HEK293 (cell line): ENCODE measurements around the gene PLP2.

Experiments used
- CTCF ChIA-PET: fragments of 350-600 bp; formaldehyde crosslinking; extraction: SDS; loops from one replicate; lab custom pipeline; 2021; ENCODE audit warnings: antibody characterized with exemption; lab: Yijun Ruan, JAX
- POLR2A ChIA-PET: fragments of 300-600 bp; formaldehyde crosslinking; extraction: SDS; loops from one replicate; lab custom pipeline; 2020; ENCODE audit warnings: antibody characterized with exemption, inconsistent platforms; lab: Yijun Ruan, JAX
- H3K27ac ChIP-seq: fragments of 200-500 bp; sonication (Bioruptor generic); 2 replicates; pipeline ENCODE4 v1.5.1; 2014; ENCODE audit warnings: low read depth, low read length, control low read depth, inconsistent platforms; ENCODE audit errors: extremely low read depth
- H3K36me3 ChIP-seq, 2 experiments: fragments of 200-500 bp in 1 of 2; sonication (Bioruptor generic) in 1 of 2; 1 replicate in 1 of 2; 2 replicates in 1 of 2; pipeline ENCODE4 v1.5.1; 2014 to 2017; ENCODE audit warnings: inconsistent platforms in 2 of 2, low read length in 2 of 2; ENCODE audit not compliant: control insufficient read depth in 2 of 2, insufficient read depth in 1 of 2
- H3K4me1 ChIP-seq: fragments of 200-500 bp; sonication (Bioruptor generic); 2 replicates; pipeline ENCODE4 v1.5.1; 2014; ENCODE audit warnings: mild to moderate bottlenecking, low read length, inconsistent platforms; ENCODE audit not compliant: control insufficient read depth, insufficient read depth
- H3K4me3 ChIP-seq: 2 replicates; pipeline ENCODE4 v1.5.1; 2011; ENCODE audit warnings: low read depth, mild to moderate bottlenecking, control low read depth, low read length, moderate library complexity
- H3K9me3 ChIP-seq: fragments of 200-500 bp; sonication (Bioruptor generic); 2 replicates; pipeline ENCODE4 v1.5.1; 2014; ENCODE audit warnings: low read depth, low read length, inconsistent platforms; ENCODE audit not compliant: control insufficient read depth, insufficient read depth
- CTCF ChIP-seq: fragments of 450-650 bp; formaldehyde crosslinking; IDR thresholded peaks from 2 replicates; pipeline ENCODE4 v1.5.1; 2016; ENCODE audit warnings: missing biosample characterization, missing genetic modification characterization
- EGR2 ChIP-seq: fragments of 450-650 bp; formaldehyde crosslinking; IDR thresholded peaks from 2 replicates; pipeline ENCODE4 v1.5.1; 2016; ENCODE audit warnings: low read depth, missing biosample characterization, missing genetic modification characterization
- GLI2 ChIP-seq: fragments of 450-650 bp; formaldehyde crosslinking; IDR thresholded peaks from 2 replicates; pipeline ENCODE4; 2017; ENCODE audit warnings: missing biosample characterization, missing genetic modification characterization, low read depth, borderline replicate concordance
- GLI4 ChIP-seq: fragments of 450-650 bp; formaldehyde crosslinking; IDR thresholded peaks from 2 replicates; pipeline ENCODE4 v1.5.1; 2016; ENCODE audit warnings: missing biosample characterization, missing genetic modification characterization
- GLIS2 ChIP-seq: fragments of 450-650 bp; formaldehyde crosslinking; IDR thresholded peaks from 2 replicates; pipeline ENCODE4 v1.5.1; 2016; ENCODE audit warnings: missing biosample characterization, missing genetic modification characterization
- OSR2 ChIP-seq: fragments of 450-650 bp; formaldehyde crosslinking; IDR thresholded peaks from 2 replicates; pipeline ENCODE4 v1.5.1; 2016; ENCODE audit warnings: missing biosample characterization, missing genetic modification characterization
- SALL2 ChIP-seq: fragments of 450-650 bp; formaldehyde crosslinking; IDR thresholded peaks from 2 replicates; pipeline ENCODE4 v1.5.0; 2017; ENCODE audit warnings: missing biosample characterization, mild to moderate bottlenecking, missing genetic modification characterization, borderline replicate concordance
- SCRT1 ChIP-seq: fragments of 450-650 bp; formaldehyde crosslinking; IDR thresholded peaks from 2 replicates; pipeline ENCODE4 v1.5.1; 2016; ENCODE audit warnings: missing biosample characterization, missing genetic modification characterization, borderline replicate concordance
- SP7 ChIP-seq: fragments of 450-650 bp; formaldehyde crosslinking; IDR thresholded peaks from 2 replicates; pipeline ENCODE4 v1.5.1; 2016; ENCODE audit warnings: missing biosample characterization, missing genetic modification characterization
- ZBTB7A ChIP-seq: fragments of 450-650 bp; formaldehyde crosslinking; IDR thresholded peaks from 2 replicates; pipeline ENCODE4 v1.5.1; 2016; ENCODE audit warnings: low read depth, missing biosample characterization, missing genetic modification characterization
- ZFHX2 ChIP-seq: fragments of 450-650 bp; formaldehyde crosslinking; conservative IDR thresholded peaks from 2 replicates; pipeline ENCODE4 v1.5.1; 2016; ENCODE audit warnings: missing biosample characterization, missing genetic modification characterization
- ZNF112 ChIP-seq: fragments of 450-650 bp; formaldehyde crosslinking; IDR thresholded peaks from 2 replicates; pipeline ENCODE4 v1.5.0; 2017; ENCODE audit warnings: missing biosample characterization, missing genetic modification characterization
- ZNF157 ChIP-seq: fragments of 450-650 bp; formaldehyde crosslinking; IDR thresholded peaks from 2 replicates; pipeline ENCODE4 v1.5.1; 2016; ENCODE audit warnings: missing biosample characterization, missing genetic modification characterization
- ZNF266 ChIP-seq: fragments of 450-650 bp; formaldehyde crosslinking; IDR thresholded peaks from 2 replicates; pipeline ENCODE4 v1.5.1; 2016; ENCODE audit warnings: missing biosample characterization, missing genetic modification characterization, low read depth
- ZNF274 ChIP-seq, 2 experiments: fragments of 200-500 bp in 1 of 2; fragments of 450-650 bp in 1 of 2; sonication (Bioruptor generic) in 1 of 2; formaldehyde crosslinking in 1 of 2; IDR thresholded peaks; 2 replicates each; pipeline versions ENCODE4 v1.5.1 to v1.6.1; 2014 to 2016; ENCODE audit warnings: borderline replicate concordance in 1 of 2, inconsistent platforms in 1 of 2, low read length in 1 of 2, missing biosample characterization in 1 of 2, missing genetic modification characterization in 1 of 2
- ZNF311 ChIP-seq: fragments of 450-650 bp; formaldehyde crosslinking; IDR thresholded peaks from 2 replicates; pipeline ENCODE4 v1.5.1; 2017; ENCODE audit warnings: missing biosample characterization, missing genetic modification characterization, borderline replicate concordance
- ZNF335 ChIP-seq: fragments of 450-650 bp; formaldehyde crosslinking; conservative IDR thresholded peaks from 2 replicates; pipeline ENCODE4 v1.5.1; 2016; ENCODE audit warnings: missing biosample characterization, missing genetic modification characterization
- ZNF658 ChIP-seq: fragments of 450-650 bp; formaldehyde crosslinking; IDR thresholded peaks from 2 replicates; pipeline ENCODE4; 2016; ENCODE audit warnings: missing biosample characterization, missing genetic modification characterization
- ZNF707 ChIP-seq: fragments of 450-650 bp; formaldehyde crosslinking; IDR thresholded peaks from 2 replicates; pipeline ENCODE4 v1.5.1; 2016; ENCODE audit warnings: missing biosample characterization, missing genetic modification characterization
- ZNF76 ChIP-seq: fragments of 450-650 bp; formaldehyde crosslinking; IDR thresholded peaks from 2 replicates; pipeline ENCODE4; 2016; ENCODE audit warnings: low read depth, missing biosample characterization, missing genetic modification characterization, borderline replicate concordance
- ZNF791 ChIP-seq: fragments of 450-650 bp; formaldehyde crosslinking; IDR thresholded peaks from 2 replicates; pipeline ENCODE4 v1.5.1; 2016; ENCODE audit warnings: missing biosample characterization, missing genetic modification characterization
- ZSCAN30 ChIP-seq: fragments of 450-650 bp; IDR thresholded peaks from 2 replicates; pipeline ENCODE4 v1.5.1; 2018; ENCODE audit warnings: missing biosample characterization, mild to moderate bottlenecking, missing genetic modification characterization, moderate library complexity
- TF ChIP-seq, protein P1 (sequence below): fragments of 450-650 bp; formaldehyde crosslinking; IDR thresholded peaks from 2 replicates; pipeline ENCODE4 v1.5.1; 2017; ENCODE audit warnings: missing biosample characterization, missing genetic modification characterization
- TF ChIP-seq, protein P2 (sequence below): fragments of 450-650 bp; formaldehyde crosslinking; conservative IDR thresholded peaks from 2 replicates; pipeline ENCODE4 v1.5.1; 2016; ENCODE audit warnings: low read depth, missing biosample characterization, missing genetic modification characterization

The PLP2 gene

DNA sequence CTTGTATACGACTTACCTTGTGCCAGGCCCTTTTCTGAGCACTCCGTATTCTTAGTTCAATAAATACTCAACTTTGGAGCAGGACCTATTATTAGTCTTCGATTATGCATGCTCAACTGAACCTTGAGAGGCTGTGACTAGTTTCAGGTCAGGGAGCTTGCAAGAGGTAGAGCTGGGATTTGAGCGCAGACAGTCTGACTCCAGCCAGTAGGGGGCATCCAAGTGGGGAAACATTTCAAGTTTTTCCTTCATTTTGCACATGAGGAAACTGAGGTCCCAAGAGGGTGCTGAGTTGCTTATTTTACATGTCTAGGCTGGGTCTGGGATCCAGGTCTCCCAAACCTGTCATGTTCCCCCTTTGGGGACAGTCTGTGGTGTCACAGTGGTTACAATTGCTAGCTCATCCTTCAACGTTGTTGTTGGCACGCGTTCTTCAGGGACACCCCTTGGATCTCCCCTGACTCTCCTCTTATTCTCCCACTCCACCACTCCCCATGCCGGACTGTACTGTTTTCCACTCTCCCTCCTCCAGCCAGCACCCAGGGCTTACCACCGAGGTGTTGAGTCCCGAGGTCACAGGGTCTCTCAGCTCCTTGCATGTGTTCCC lies 21.1 kb downstream of the PLP2 start:
- H3K27ac ChIP-seq: no peak overlapping the region
- no peaks in the 10 kb centered on the region for H3K9me3 ChIP-seq
- no peak overlapping the region for H3K4me3 ChIP-seq
- 0 out of 2 replicates have a peak, but pooled peaks have one; percentile 32 for TF ChIP-seq CTCF (tag by site-specific recombination)
- no peak for TF ChIP-seq EGR2 (tag by site-specific recombination)
- TF ChIP-seq, protein P1, sequence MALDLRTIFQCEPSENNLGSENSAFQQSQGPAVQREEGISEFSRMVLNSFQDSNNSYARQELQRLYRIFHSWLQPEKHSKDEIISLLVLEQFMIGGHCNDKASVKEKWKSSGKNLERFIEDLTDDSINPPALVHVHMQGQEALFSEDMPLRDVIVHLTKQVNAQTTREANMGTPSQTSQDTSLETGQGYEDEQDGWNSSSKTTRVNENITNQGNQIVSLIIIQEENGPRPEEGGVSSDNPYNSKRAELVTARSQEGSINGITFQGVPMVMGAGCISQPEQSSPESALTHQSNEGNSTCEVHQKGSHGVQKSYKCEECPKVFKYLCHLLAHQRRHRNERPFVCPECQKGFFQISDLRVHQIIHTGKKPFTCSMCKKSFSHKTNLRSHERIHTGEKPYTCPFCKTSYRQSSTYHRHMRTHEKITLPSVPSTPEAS (tag by site-specific recombination): no peak
- no peak for TF ChIP-seq ZNF311 (tag by site-specific recombination)
- TF ChIP-seq ZBTB7A: no peak
- no peak for TF ChIP-seq ZNF112 (tag by site-specific recombination)
- TF ChIP-seq SALL2 (tag by site-specific recombination): no peak
- TF ChIP-seq ZNF76: no peak
- TF ChIP-seq GLIS2 (tag by site-specific recombination): no peak
- no peak for TF ChIP-seq ZNF274 (IDR thresholded peaks at IDR 0.05; ENCODE audit: low read length)
- no peak for TF ChIP-seq ZNF274 (tag by site-specific recombination; IDR thresholded peaks at IDR 0.05; ENCODE audit: borderline replicate concordance)
- no peak for TF ChIP-seq ZNF266 (tag by site-specific recombination)
- peak; percentile 35; the same call in 1 of the 2 replicates for TF ChIP-seq SP7 (tag by site-specific recombination)
- TF ChIP-seq ZNF157 (tag by site-specific recombination): no peak
- no peak for TF ChIP-seq ZNF707 (tag by site-specific recombination)
- TF ChIP-seq, protein P2, sequence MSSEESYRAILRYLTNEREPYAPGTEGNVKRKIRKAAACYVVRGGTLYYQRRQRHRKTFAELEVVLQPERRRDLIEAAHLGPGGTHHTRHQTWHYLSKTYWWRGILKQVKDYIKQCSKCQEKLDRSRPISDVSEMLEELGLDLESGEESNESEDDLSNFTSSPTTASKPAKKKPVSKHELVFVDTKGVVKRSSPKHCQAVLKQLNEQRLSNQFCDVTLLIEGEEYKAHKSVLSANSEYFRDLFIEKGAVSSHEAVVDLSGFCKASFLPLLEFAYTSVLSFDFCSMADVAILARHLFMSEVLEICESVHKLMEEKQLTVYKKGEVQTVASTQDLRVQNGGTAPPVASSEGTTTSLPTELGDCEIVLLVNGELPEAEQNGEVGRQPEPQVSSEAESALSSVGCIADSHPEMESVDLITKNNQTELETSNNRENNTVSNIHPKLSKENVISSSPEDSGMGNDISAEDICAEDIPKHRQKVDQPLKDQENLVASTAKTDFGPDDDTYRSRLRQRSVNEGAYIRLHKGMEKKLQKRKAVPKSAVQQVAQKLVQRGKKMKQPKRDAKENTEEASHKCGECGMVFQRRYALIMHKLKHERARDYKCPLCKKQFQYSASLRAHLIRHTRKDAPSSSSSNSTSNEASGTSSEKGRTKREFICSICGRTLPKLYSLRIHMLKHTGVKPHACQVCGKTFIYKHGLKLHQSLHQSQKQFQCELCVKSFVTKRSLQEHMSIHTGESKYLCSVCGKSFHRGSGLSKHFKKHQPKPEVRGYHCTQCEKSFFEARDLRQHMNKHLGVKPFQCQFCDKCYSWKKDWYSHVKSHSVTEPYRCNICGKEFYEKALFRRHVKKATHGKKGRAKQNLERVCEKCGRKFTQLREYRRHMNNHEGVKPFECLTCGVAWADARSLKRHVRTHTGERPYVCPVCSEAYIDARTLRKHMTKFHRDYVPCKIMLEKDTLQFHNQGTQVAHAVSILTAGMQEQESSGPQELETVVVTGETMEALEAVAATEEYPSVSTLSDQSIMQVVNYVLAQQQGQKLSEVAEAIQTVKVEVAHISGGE (tag by site-specific recombination): no peak
- no peak for TF ChIP-seq GLI4 (tag by site-specific recombination)
- TF ChIP-seq, all 188 proteins: peak for 2
- ChIA-PET POLR2A (interaction anchor here (0.5 to 1.2 kb wide), 4 partner anchors 15 to 77 kb away, joined by 4 to 6 read pairs (median 5); partner anchors contain the start of genes CCDC22 and PPP1R3F), CTCF (interaction anchor here (0.6 to 2.3 kb wide), 16 partner anchors 9 to 565 kb away, joined by 3 to 16 read pairs (median 3); no protein-coding TSS in a partner anchor)
- peaks cover 2% of the 10 kb centered on the region; the same call in 1 of the 2 replicates for H3K4me1 ChIP-seq
- H3K36me3 ChIP-seq: no peaks in the 10 kb centered on the region

- H3K4me3 ChIP-seq: no peak overlapping the region
- CTCF ChIA-PET: interaction anchor here (0.7 to 2.3 kb wide), 6 partner anchors 24 to 411 kb away, joined by 3 to 16 read pairs (median 3); no protein-coding TSS in a partner anchor
- POLR2A ChIA-PET: interaction anchor here (1.2 kb wide), 2 partner anchors 27 to 76 kb away, joined by 6 read pairs; partner anchors contain the start of gene PPP1R3F
- no peaks in the 10 kb centered on the region for H3K9me3 ChIP-seq
- no peak overlapping the region for H3K27ac ChIP-seq
- no peaks in the 10 kb centered on the region for H3K36me3 ChIP-seq
- H3K4me1 ChIP-seq: peaks cover under 1% of the 10 kb centered on the region; the same call in 1 of the 2 replicates
- TF ChIP-seq ZSCAN30 (tag by site-specific recombination): no peak
- TF ChIP-seq ZFHX2: peak; percentile 88
- no peak for TF ChIP-seq ZNF311 (tag by site-specific recombination)
- no peak for TF ChIP-seq GLI2
- TF ChIP-seq ZNF791 (tag by site-specific recombination): no peak
- no peak for TF ChIP-seq SCRT1 (tag by site-specific recombination)
- no peak for TF ChIP-seq ZNF658
- TF ChIP-seq, protein P2 (tag by site-specific recombination): no peak
- peak; percentile 93 for TF ChIP-seq EGR2 (tag by site-specific recombination)
- TF ChIP-seq OSR2 (tag by site-specific recombination): no peak
- TF ChIP-seq ZNF335 (tag by site-specific recombination): peak; percentile 40
Observed at GRCh38 chrX:49193542-49193964, 21.9 kb downstream of the PLP2 start.
